Suppressor macrophage treated with lipopolysaccharide for 1 hour (primary cell): ENCODE measurements around the gene MAPT.
"Not testable (repeated sequence)": the region's sequence is repeated elsewhere in the genome, so short reads cannot be mapped to it uniquely, and the experiment has no call there.

Experiments used
- DNase-seq, 3 donors: peaks; one replicate each; pipeline ENCODE4 v3.0.0-alpha.2; 2020 to 2022

Gene MAPT

DNA sequence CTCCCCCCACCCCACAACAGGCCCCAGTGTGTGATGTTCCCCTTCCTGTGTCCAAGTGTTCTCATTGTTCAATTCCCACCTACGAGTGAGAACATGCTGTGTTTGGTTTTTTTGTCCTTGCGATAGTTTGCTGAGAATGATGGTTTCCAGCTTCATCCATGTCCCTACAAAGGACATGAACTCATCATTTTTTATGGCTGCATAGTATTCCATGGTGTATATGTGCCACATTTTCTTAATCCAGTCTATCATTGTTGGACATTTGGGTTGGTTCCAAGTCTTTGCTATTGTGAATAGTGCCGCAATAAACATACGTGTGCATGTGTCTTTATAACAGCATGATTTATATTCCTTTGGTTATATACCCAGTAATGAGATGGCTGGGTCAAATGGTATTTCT is 62.4 kb downstream of the MAPT start:
- DNase-seq, result not testable (repeated sequence)

DNA sequence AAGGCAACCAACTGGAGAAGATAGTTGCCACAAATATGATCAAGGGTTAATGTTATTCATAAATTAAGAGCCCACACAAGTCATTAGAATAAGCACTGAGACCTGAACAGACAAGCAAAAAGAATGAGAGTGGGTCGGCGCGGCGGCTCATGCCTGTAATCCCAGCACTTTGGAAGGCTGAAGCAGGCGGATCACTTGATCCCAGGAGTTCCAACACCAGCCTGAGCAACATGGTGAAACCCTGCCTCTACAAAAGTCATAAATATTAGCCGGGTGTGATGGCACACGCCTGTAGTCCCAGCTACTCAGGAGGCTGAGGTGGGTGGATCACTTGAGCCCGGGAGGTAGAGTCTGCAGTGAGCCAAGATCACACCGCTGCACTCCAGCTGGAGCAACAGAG is 64.0 kb downstream of the MAPT start:
- DNase-seq, result no peak

GRCh38 chr17:45958994-45959665 is 64.8 kb downstream of the MAPT start:
- no peak for DNase-seq

DNA sequence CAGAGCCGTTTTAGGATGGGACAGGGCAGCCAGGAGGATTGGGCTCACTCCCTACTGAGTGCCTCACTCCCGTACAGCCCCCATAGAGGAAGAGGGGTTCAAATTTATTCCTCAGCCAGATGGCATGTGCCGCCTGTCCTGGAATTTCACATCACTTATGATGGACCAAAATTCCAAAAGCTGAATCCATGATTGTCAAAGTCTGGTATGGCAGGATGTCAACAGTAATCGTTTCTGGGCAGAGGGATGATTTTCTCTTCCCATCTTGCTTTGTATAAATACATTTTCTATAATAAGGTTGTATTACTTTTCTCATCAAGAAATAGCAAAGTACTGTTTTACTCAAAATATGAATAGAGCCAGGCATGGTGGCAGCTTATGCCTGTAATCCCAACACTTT is 66.0 kb downstream of the MAPT start:
- DNase-seq, result no peak

- peak in 1 of 3 donors; percentile 11 for DNase-seq
Measured at GRCh38 chr17:45961206-45961605, 66.9 kb downstream of the MAPT start.

GRCh38 chr17:45962221-45962972 is 68.0 kb downstream of the MAPT start:
- peak in 1 of 3 donors; percentile 3 for DNase-seq

DNA sequence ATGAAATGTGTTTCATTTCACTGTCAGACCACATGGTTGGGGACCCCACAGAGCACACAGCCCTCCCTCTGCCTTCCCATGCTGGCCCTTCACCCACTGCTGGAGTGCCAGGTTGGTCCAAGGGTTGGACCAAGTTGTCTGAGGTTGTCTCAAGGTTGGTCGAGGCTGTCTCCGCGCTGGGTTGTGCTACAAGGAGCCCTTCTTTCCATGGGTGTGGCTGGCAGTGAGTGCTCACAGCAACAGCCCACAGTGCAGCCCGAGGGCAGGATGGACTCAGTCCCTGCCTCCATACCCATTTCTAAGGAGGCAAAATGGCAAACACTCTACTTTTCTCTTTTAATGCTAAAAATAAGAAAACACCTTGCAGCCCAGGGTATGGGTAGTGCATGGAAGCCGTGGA is 68.9 kb downstream of the MAPT start:
- DNase-seq, result no peak

DNA sequence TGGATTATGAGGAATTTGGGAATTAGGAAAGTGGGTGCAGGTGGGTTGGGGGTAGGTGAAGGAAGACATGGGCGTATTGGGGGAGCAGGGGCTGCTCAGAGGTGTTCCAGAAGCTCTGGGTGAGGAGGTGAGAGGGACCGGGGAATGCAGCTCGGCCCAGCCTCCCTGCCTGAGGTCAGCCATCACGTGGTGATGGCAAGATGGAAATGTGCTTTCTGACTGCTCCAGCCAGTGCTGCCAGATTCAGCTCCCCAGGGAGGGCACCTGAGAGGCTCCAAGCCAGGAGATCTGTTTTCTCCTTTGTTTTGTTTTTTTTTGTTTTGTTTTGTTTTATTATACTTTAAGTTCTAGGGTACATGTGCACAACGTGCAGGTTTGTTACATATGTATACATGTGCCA is 69.5 kb downstream of the MAPT start:
- no peak for DNase-seq

DNA sequence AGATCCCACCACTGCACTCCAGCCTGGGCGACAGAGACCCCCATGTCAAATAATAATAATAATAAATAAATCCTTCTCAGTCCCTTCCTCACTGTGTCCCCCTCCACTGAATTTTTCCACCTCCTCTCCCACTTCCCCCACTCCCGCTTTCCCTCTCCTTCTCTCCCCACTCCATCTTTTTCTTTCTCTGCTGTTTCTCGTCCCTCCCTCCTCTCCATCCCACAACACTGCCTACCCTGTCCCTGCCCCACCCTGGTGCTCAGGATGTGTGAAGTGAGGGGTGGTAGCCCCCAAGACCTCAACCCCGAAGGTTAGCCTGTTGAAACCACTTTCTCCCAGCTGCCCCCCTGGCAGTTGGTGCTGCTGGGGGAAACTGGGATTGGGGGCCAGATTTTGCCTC is 70.3 kb downstream of the MAPT start:
- no peak for DNase-seq

GRCh38 chr17:45965812-45966211 is 71.5 kb downstream of the MAPT start:
- DNase-seq, result no peak

DNA sequence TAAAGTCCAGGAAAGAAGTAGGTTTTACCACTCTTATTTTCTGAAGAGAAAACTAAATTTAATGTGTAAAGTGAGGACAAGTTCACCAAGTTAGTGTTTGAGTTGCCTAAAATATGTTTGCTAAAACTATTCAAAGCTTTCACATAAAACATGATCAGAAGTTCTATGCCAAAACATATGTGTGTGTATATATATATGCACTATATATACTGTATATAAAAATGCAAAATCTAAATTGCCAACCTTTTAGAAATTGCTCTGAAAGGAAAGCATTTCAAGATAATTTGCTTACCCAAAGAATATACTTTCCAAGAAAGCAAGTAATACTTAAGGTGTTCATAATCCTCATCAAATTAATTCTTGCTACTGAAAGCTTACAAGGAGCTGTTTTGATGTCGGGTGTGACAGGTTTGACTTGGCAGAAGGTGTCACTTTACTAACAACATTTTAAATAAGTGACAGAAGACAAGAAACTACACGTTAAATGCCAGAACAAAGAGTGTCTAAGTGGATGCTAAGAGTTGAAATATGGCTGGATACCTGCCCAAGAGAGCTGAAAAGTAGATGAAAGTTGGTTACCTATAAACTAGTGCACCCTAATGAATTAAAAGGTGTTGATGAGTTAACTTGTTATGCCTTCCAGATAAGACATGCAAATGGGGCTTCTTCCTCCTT is 72.4 kb downstream of the MAPT start:
- no peak for DNase-seq

GRCh38 chr17:45967378-45967777 is 73.0 kb downstream of the MAPT start:
- DNase-seq, result no peak

DNA sequence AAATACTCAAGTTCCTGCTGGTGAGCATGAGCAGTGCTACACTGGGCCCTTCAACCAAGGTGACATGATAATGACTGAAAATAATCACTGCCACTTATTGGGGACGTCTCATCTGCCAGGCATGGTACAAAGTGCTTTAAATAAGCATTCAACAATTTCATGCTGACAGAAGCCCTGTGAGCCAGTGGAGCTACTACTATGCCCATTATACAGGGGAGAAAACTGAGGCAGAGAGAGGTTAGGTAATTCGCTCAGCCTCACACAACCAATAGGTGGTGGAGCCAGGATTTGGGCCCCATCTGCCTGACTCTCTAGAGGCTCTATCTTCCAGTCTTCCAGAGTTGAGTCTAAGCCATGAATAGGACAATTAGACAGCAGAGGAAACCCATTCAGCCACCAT is 74.4 kb downstream of the MAPT start:
- no peak for DNase-seq

- no peak for DNase-seq
Measured at GRCh38 chr17:45969726-45970125, 75.4 kb downstream of the MAPT start.

DNA sequence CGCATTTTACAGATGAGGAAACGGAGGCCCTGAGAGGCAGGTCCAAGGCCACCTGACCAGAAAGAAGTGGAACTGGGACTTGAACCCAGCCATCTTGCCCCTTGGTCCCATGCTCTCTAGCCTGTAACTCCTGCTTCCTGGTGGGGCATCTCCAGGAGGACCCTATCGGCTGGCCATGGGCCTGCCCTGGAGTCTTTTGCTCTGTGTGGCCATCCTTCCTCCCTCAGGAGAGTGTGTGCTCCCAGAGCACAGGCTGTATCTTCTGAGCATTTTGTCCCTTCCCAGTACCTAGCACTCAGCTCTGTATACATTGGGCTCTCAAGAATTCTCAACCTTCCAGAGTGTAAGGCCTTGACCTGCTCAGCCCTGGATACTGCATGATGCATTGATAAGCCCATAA is 76.3 kb downstream of the MAPT start:
- DNase-seq, result no peak

GRCh38 chr17:45971698-45972141 is 77.4 kb downstream of the MAPT start:
- no peak for DNase-seq

GRCh38 chr17:45972531-45972930 is 78.2 kb downstream of the MAPT start:
- no peak for DNase-seq

- DNase-seq, result no peak
Measured at GRCh38 chr17:45973099-45973780, 78.9 kb downstream of the MAPT start.

DNA sequence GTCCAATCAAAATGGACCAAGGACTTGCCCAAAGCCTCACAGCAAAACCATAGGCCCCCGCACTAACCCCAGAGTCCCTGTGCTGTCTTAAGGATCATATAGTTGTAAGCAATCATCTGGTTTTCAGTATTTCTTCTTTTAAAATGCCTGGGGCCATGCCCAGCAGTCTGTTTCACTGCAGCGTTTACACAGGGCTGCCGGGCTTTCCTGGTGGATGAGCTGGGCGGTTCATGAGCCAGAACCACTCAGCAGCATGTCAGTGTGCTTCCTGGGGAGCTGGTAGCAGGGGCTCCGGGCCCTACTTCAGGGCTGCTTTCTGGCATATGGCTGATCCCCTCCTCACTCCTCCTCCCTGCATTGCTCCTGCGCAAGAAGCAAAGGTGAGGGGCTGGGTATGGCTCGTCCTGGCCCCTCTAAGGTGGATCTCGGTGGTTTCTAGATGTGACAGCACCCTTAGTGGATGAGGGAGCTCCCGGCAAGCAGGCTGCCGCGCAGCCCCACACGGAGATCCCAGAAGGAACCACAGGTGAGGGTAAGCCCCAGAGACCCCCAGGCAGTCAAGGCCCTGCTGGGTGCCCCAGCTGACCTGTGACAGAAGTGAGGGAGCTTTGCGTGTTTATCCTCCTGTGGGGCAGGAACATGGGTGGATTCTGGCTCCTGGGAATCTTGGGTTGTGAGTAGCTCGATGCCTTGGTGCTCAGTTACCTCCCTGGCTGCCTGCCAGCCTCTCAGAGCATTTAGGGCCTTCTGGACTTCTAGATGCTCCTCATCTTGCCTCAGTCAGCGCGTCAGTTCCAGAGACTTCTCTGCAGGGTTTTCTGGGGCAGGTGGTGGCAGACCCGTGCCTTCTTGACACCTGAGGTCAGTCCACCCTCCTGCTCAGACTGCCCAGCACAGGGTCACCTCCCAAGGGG is 79.8 kb downstream of the MAPT start:
- DNase-seq, result no peak

DNA sequence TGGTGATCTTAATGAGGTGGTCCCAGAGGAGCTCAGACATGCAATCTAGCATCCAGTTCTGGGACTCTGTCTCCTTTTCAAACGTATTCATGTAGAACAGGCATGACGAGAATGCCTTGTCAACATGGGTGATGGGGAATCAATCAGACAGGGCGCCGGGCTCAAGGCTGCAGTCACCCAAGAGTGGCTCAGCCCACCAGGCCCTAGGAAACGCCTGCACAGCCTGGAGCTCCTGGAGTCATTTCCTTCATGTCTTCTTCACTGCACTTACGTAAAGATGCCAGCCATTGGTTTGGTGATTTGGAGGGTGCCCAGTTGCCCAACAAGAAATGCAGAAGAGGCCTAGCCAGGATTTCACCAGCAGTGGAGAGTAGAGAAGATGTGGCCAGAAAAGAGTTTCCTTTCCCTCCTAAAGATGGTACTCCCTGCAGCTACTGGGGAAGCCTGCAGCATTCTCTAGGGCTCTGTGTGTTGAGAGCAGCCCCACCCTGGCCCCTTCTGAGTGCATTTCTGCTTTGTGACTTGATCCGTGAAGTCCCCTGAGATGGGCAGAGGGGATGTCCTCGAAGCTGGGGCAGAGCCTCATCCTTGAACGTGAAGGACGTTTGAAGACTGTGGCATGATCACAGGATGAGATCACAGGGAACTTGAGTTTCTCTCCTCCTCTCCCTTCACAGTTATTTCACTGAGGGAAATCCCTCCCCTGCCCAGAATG is 80.7 kb downstream of the MAPT start:
- DNase-seq, result no peak

DNA sequence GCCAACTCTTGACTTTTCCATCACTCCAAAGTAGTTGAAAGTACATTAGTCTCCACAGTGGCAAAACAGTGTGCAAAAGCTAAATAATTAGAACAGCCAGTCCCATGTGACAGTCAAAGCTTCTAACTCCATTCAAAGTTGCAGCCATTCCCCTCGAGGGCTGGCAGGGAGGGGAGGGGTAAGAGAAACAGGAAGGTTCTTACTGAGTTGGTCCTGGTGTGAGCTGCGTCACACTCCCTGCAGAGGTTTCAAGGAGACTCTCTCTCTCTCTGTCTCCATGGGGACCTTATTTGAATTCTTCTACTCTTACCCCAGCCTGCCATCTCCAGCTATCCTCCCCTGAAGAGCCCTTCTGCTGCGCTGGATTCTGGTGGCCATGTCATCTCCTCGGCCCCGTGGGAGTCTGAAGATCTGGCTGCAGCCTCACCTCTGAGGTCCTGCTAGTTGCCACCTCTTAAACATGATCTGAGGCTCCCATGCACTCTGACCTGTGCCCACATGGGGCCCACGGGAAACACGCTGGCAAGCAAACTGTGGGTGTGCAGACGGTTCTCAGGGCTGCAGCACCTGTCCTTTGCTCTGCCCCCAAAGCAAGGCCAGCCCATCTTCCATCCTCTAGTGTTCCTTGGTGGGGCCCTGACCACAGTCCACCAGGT is 81.4 kb downstream of the MAPT start:
- no peak for DNase-seq
